Natural killer cell (primary cell): ENCODE results near the gene KLK1. TPM values are rescaled to one million over a fixed set of nuclear protein-coding genes. Genes with fewer than 3 reads are reported as not detected.

Experiments used
- ATAC-seq, 3 donors: fragments of 150-1000 bp in 2 of 3; fragments of 200-7000 bp in 1 of 3; cut with Tn5 transposase; 1 replicate in 1 of 3; 2 replicates in 2 of 3; pipeline ENCODE4 v1.10.0; 2021; ENCODE audit warnings: mild to moderate bottlenecking in 2 of 3, moderate library complexity in 2 of 3
- DNase-seq, 2 donors: peaks; one replicate each; pipeline versions ENCODE4 v3.0.0 to v3.0.0-alpha.2; 2013 to 2021; ENCODE audit warnings: mixed read lengths in 1 of 2
- H3K27ac ChIP-seq: one replicate; pipeline ENCODE4 v1.5.1; 2013; ENCODE audit warnings: mild to moderate bottlenecking, low read length
- H3K27me3 ChIP-seq: one replicate; pipeline ENCODE4 v1.6.1; 2013; ENCODE audit warnings: low read length; ENCODE audit not compliant: control insufficient read depth, insufficient read depth
- H3K36me3 ChIP-seq: one replicate; pipeline ENCODE4 v1.6.1; 2013; ENCODE audit warnings: low read length; ENCODE audit not compliant: control insufficient read depth, insufficient read depth
- H3K4me1 ChIP-seq: one replicate; pipeline ENCODE4 v1.6.1; 2013; ENCODE audit warnings: low read length; ENCODE audit not compliant: control insufficient read depth, insufficient read depth
- H3K4me3 ChIP-seq: one replicate; pipeline ENCODE4 v1.5.1; 2013; ENCODE audit warnings: low read length
- H3K9me3 ChIP-seq: one replicate; pipeline ENCODE4 v1.6.1; 2013; ENCODE audit warnings: low read length; ENCODE audit not compliant: control insufficient read depth, insufficient read depth
- H3K27ac Mint-ChIP-seq, 2 donors: one replicate each; pipeline ENCODE4 v1.8.0; 2022; ENCODE audit warnings: mild to moderate bottlenecking in 2 of 2, mixed read lengths in 2 of 2, moderate library complexity in 1 of 2
- H3K27me3 Mint-ChIP-seq, 2 donors: one replicate each; pipeline ENCODE4 v1.8.0; 2022; ENCODE audit warnings: low read depth in 2 of 2, mixed read lengths in 2 of 2
- H3K36me3 Mint-ChIP-seq: one replicate; pipeline ENCODE4 v1.8.0; 2022; ENCODE audit warnings: mixed read lengths
- H3K4me1 Mint-ChIP-seq, 2 donors: one replicate each; pipeline ENCODE4 v1.8.0; 2022; ENCODE audit warnings: mixed read lengths in 2 of 2
- H3K4me3 Mint-ChIP-seq: one replicate; pipeline ENCODE4 v1.8.0; 2022; ENCODE audit warnings: mild to moderate bottlenecking, moderate library complexity, mixed read lengths
- H3K9me3 Mint-ChIP-seq, 2 donors: one replicate each; pipeline ENCODE4 v1.8.0; 2022; ENCODE audit warnings: mixed read lengths in 2 of 2
- WGBS: methylation state at CpG from one replicate; pipeline ENCODE4 v1.1.7; 2013; ENCODE audit warnings: missing lambda C conversion rate; ENCODE audit not compliant: insufficient coverage; 5-methylcytosine and 5-hydroxymethylcytosine counted together
- intact Hi-C: fragments of 100-400 bp; cut with micrococcal nuclease; formaldehyde crosslinking; loops from one replicate; pipeline ENCODE4 v1.14.2; 2022
- total RNA-seq, 4 donors: library from RNA; stranded (reverse); fragments of 120-200 nt in 1 of 4; gene quantifications; one replicate each; pipeline versions ENCODE4 v1.2.3 to v1.2.4, GENCODE V29; 2013 to 2022
- TF ChIP-seq, protein P1 (sequence below): fragments of 200-600 bp; IDR thresholded peaks from one replicate; pipeline ENCODE4 v1.8.0; 2022; ENCODE audit warnings: antibody characterized with exemption

Gene KLK1
- total RNA-seq, 3 donors from 2014 or later (not counting 1 experiment from before 2014, with no cell fraction given) = not detected

DNA sequence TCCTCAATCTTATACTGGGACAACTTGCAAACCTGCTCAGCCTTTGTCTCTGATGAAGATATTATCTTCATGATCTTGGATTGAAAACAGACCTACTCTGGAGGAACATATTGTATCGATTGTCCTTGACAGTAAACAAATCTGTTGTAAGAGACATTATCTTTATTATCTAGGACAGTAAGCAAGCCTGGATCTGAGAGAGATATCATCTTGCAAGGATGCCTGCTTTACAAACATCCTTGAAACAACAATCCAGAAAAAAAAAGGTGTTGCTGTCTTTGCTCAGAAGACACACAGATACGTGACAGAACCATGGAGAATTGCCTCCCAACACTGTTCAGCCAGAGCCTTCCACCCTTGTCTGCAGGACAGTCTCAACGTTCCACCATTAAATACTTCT is 27.2 kb upstream of the KLK1 start:
- H3K4me3 Mint-ChIP-seq = no peak overlapping the region
- no peak overlapping the region for H3K27ac ChIP-seq
- no peak for ATAC-seq
- H3K9me3 ChIP-seq = no peaks in the 10 kb centered on the region
- H3K36me3 ChIP-seq = no peaks in the 10 kb centered on the region
- intact Hi-C loops = no loop called here
- H3K27me3 Mint-ChIP-seq = peaks cover 9 to 18% of the 10 kb centered on the region in 2 donors
- no peak overlapping the region for H3K4me3 ChIP-seq
- H3K27ac Mint-ChIP-seq = no peak overlapping the region
- TF ChIP-seq, protein P1, sequence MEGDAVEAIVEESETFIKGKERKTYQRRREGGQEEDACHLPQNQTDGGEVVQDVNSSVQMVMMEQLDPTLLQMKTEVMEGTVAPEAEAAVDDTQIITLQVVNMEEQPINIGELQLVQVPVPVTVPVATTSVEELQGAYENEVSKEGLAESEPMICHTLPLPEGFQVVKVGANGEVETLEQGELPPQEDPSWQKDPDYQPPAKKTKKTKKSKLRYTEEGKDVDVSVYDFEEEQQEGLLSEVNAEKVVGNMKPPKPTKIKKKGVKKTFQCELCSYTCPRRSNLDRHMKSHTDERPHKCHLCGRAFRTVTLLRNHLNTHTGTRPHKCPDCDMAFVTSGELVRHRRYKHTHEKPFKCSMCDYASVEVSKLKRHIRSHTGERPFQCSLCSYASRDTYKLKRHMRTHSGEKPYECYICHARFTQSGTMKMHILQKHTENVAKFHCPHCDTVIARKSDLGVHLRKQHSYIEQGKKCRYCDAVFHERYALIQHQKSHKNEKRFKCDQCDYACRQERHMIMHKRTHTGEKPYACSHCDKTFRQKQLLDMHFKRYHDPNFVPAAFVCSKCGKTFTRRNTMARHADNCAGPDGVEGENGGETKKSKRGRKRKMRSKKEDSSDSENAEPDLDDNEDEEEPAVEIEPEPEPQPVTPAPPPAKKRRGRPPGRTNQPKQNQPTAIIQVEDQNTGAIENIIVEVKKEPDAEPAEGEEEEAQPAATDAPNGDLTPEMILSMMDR = no peak
- no peaks in the 10 kb centered on the region for H3K4me1 ChIP-seq
- no peaks in the 10 kb centered on the region for H3K27me3 ChIP-seq
- no peaks in the 10 kb centered on the region for H3K36me3 Mint-ChIP-seq
- WGBS = 52% methylated on average over 2 of the region's 3 CpGs
- H3K4me1 Mint-ChIP-seq = no peaks in the 10 kb centered on the region
- no peak for DNase-seq
- H3K9me3 Mint-ChIP-seq = no peaks in the 10 kb centered on the region

DNA sequence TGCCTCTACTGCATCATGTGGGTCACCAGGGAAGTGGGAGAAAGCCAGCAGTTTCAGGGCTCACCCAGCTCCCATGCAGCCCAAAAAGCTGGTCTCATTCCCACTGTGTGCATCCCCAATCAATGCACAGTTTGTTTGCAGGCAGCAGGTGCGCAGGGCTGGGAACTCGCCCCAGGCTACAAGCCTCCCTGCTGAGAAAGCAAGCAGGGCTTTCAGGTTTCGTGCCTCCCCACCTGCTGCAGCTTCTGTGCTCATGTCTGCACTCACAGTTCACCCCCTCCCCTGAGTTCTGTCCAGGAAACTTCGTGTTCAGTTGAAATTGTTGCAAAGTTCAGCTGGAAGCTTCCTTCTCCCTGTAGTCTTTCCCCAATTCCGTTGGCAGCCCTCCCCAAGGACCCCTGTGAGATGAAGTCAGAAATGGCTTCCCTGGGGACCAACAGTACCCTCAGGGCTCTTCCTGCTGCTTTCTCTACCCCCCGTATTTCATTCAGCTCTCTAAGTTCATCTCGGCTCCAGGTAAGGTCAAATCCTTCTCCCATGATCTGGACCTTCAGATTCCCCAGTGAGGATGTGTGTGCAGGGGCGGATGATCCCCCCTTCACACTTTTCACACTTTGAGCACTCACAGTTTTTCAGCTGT is 20.8 kb upstream of the KLK1 start:
- peaks cover 0 to 3% of the 10 kb centered on the region in 2 donors for H3K9me3 Mint-ChIP-seq
- H3K27ac Mint-ChIP-seq = no peak overlapping the region
- Histone ChIP-seq H3K4me3 (no peak overlapping the region), H3K27ac (no peak overlapping the region), H3K27me3 (no peaks in the 10 kb centered on the region), H3K36me3 (no peaks in the 10 kb centered on the region), H3K9me3 (peaks cover 4% of the 10 kb centered on the region), H3K4me1 (no peaks in the 10 kb centered on the region)
- DNase-seq (no peak), ATAC-seq (no peak)
- H3K27me3 Mint-ChIP-seq = peaks cover 10 to 26% of the 10 kb centered on the region in 2 donors
- TF ChIP-seq, protein P1 = no peak
- H3K4me3 Mint-ChIP-seq = no peak overlapping the region
- intact Hi-C loops = no loop called here
- H3K36me3 Mint-ChIP-seq = peaks cover 7% of the 10 kb centered on the region
- WGBS = 68% methylated on average over 8 of the region's 8 CpGs
- no peaks in the 10 kb centered on the region for H3K4me1 Mint-ChIP-seq

DNA sequence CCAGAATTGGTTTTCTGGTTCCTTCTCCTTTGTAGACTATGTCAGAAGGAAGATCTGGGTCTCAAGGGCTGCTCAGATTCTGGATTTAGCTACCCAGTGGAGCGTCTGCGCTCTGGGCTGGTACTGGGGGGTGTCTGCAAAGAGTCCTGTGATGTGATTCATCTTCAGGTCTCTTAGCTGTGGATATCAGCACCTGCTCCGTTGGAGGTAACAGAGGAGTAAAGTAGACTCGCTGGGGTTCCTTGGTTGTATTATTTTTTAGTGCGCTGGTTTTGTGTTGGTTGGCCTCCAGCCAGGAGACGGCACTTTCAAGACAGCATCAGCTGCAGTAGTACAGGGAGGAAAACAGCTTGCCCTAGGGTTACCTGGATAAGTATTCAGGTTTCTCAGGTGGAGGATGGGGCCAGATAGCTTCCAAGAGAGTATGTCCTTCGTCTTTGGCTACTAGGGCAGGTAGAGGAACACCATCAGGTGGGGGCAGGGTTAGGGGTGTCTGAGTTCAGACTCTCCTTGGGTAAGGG is 20.2 kb upstream of the KLK1 start:
- DNase-seq (no peak), ATAC-seq (no peak)
- intact Hi-C loops = no loop called here
- Histone ChIP-seq H3K27me3 (no peaks in the 10 kb centered on the region), H3K4me1 (no peaks in the 10 kb centered on the region), H3K4me3 (no peak overlapping the region), H3K9me3 (peaks cover 4% of the 10 kb centered on the region), H3K36me3 (no peaks in the 10 kb centered on the region), H3K27ac (no peak overlapping the region)
- Mint-ChIP-seq H3K4me3 (no peak overlapping the region), H3K9me3 (peaks cover 0 to 3% of the 10 kb centered on the region in 2 donors), H3K27ac (no peak overlapping the region), H3K4me1 (no peaks in the 10 kb centered on the region), H3K27me3 (peaks cover 10 to 26% of the 10 kb centered on the region in 2 donors), H3K36me3 (peaks cover 7% of the 10 kb centered on the region)
- WGBS = 74% methylated on average over 7 of the region's 7 CpGs
- TF ChIP-seq, protein P1 = no peak

DNA sequence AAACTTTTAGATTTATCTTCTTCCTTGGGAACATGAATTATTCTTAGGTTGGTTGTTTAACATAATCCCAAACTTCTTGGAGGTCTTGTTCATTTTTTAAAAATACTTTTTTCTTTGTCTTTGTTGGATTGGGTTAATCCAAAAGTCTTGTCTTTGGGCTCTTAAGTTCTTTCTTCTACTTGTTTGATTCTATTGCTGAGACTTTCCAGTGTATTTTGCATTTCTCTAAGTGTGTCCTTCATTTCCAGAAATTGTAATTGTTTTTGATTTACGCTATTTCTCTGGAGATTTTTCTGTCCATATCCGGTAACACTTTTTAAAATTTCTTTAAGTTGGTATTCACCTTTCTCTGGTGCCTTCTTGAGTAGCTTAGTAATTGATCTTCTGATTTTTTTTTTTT is 19.6 kb upstream of the KLK1 start:
- intact Hi-C loops = no loop called here
- DNase-seq = no peak
- H3K4me3 ChIP-seq = no peak overlapping the region
- H3K27ac Mint-ChIP-seq = no peak overlapping the region
- H3K27ac ChIP-seq = no peak overlapping the region
- H3K27me3 ChIP-seq = no peaks in the 10 kb centered on the region
- no peaks in the 10 kb centered on the region for H3K4me1 Mint-ChIP-seq
- peaks cover 4% of the 10 kb centered on the region for H3K9me3 ChIP-seq
- peaks cover 10 to 26% of the 10 kb centered on the region in 2 donors for H3K27me3 Mint-ChIP-seq
- no peaks in the 10 kb centered on the region for H3K36me3 ChIP-seq
- no peak for ATAC-seq
- no peak overlapping the region for H3K4me3 Mint-ChIP-seq
- TF ChIP-seq, protein P1 = no peak
- no peaks in the 10 kb centered on the region for H3K4me1 ChIP-seq
- WGBS = 95% methylated on average over 2 of the region's 2 CpGs
- H3K36me3 Mint-ChIP-seq = peaks cover 7% of the 10 kb centered on the region
- peaks cover 0 to 3% of the 10 kb centered on the region in 2 donors for H3K9me3 Mint-ChIP-seq
